Spleen (tissue), 7 donors: ENCODE data around the gene GRM5.

Experiments used
- CTCF ChIP-seq, 11 experiments: fragments of 200-600 bp in 7 of 11; fragments of 450-650 bp in 4 of 11; sonication (generic) in 4 of 11; IDR thresholded peaks in 8 of 11; conservative IDR thresholded peaks in 3 of 11; 1 replicate in 7 of 11; 2 replicates in 4 of 11; pipeline versions ENCODE4 v1.4.0 to v1.8.0; 2016 to 2021; ENCODE audit warnings: antibody characterized with exemption in 11 of 11, inconsistent platforms in 4 of 11, mild to moderate bottlenecking in 1 of 11
- POLR2A ChIP-seq, 3 donors: fragments of 450-650 bp; IDR thresholded peaks; one replicate each; pipeline ENCODE4 v1.5.1; 2017; ENCODE audit warnings: antibody characterized with exemption in 3 of 3, mild to moderate bottlenecking in 1 of 3
- donor health status: DM: no; HTN: no; CAD: no; lungs with moderate emphysema.
- donor health status: DM: no; HTN: no; CAD: no.
- donor health status: DM: no; HTN: no; CAD: no.

GRCh38 chr11:88569342-88569741 lies 496.4 kb downstream of the GRM5 start:
- TF ChIP-seq CTCF (IDR thresholded peaks at IDR 0.05 in 8 of 11, conservative IDR thresholded peaks at IDR 0.05 in 3 of 11) (no peak), POLR2A (IDR thresholded peaks at IDR 0.05) (no peak)
